Measurements from ENCODE around the gene METTL16.

DNA sequence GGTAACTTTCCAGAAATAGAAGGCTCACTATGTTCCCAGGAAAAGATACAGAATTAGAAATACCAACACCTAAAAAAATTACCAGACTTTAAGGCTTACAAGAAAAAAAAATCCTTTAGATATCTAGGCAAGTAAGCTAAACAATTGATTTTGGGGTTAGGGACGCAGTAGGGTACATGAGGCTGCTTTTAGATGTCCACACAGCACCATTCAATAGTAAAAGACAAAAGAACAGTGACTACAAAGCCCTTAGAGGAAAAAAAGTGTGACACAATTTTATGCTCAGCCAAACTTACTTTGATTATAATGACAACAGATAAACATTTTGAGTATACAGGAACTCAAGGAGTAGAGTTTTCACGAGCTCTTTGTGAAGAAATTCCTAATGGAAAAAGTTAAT is 29.9 kb downstream of the METTL16 start:
- TF ChIP-seq, protein P1, sequence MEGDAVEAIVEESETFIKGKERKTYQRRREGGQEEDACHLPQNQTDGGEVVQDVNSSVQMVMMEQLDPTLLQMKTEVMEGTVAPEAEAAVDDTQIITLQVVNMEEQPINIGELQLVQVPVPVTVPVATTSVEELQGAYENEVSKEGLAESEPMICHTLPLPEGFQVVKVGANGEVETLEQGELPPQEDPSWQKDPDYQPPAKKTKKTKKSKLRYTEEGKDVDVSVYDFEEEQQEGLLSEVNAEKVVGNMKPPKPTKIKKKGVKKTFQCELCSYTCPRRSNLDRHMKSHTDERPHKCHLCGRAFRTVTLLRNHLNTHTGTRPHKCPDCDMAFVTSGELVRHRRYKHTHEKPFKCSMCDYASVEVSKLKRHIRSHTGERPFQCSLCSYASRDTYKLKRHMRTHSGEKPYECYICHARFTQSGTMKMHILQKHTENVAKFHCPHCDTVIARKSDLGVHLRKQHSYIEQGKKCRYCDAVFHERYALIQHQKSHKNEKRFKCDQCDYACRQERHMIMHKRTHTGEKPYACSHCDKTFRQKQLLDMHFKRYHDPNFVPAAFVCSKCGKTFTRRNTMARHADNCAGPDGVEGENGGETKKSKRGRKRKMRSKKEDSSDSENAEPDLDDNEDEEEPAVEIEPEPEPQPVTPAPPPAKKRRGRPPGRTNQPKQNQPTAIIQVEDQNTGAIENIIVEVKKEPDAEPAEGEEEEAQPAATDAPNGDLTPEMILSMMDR (IDR thresholded peaks at IDR 0.05; ENCODE audit: low read depth, low read length) = no peak
- no peak for TF ChIP-seq POLR2A (IDR thresholded peaks at IDR 0.05; ENCODE audit: extremely low read depth, insufficient read length)
- TF ChIP-seq, protein P2, sequence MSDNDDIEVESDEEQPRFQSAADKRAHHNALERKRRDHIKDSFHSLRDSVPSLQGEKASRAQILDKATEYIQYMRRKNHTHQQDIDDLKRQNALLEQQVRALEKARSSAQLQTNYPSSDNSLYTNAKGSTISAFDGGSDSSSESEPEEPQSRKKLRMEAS (IDR thresholded peaks at IDR 0.05; ENCODE audit: low read depth, low read length) = no peak

Measured in NB4 (cell line).